Measurements from ENCODE around the gene LRRC8E. TPM values are rescaled to one million over a fixed set of nuclear protein-coding genes. Genes with fewer than 3 reads are reported as not detected.

Gene LRRC8E
- total RNA-seq, 1 donor from 2014 or later: not detected

DNA sequence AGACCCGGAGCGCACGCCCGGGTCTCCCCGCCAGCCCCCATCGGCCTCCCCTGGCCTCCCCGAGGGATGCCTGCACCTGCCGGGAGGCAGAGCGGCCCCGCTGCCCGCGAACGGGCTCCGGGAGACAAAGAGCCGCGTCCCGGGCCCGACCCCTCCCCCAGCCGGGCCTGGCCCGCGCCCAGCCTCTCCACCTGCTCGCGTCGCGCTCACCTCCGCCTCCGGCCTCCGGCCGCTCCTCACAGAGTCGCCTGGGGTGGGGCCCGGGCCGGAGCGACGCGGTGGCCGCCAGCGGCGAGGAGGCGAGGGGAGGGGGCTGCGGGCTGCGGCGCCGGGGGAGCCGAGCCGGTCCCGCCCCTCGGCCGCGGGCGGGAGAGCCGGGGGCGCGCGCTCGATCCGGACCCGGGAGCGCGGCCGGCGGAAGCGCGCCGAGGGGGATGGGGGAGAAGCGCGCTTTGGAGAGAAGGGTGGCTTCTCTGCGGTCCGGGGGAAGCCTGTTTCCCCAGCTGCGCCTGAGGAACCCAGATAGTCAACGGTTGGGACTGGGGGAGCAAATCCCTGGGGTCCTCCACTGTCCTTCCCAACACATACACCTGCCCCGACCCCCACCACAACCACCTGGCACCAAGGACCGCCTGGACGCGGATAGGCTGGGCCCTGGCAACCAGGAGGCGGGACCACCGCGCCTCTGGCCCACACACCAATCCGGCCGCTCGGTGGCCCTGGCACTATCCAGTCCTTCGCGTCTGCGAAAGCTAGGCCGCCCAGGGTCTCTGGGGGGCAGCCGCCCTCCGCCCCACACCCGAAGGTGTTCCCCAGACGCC is 14.0 kb upstream of the LRRC8E start, which contains the start of gene PRR36:
Gene PRR36 (minus strand): TSS at position 315 of the 821 bp plus-strand sequence. CDS start 701 bp downstream, outside the sequence.
- peak; percentile 87 for DNase-seq
- H3K36me3 Mint-ChIP-seq (ENCODE audit: unreplicated experiment): no peaks in the 10 kb centered on the region
- peak within 1 kb of the TSS; percentile 91 for H3K4me3 Mint-ChIP-seq (ENCODE audit: unreplicated experiment)
- TF ChIP-seq, protein P1, sequence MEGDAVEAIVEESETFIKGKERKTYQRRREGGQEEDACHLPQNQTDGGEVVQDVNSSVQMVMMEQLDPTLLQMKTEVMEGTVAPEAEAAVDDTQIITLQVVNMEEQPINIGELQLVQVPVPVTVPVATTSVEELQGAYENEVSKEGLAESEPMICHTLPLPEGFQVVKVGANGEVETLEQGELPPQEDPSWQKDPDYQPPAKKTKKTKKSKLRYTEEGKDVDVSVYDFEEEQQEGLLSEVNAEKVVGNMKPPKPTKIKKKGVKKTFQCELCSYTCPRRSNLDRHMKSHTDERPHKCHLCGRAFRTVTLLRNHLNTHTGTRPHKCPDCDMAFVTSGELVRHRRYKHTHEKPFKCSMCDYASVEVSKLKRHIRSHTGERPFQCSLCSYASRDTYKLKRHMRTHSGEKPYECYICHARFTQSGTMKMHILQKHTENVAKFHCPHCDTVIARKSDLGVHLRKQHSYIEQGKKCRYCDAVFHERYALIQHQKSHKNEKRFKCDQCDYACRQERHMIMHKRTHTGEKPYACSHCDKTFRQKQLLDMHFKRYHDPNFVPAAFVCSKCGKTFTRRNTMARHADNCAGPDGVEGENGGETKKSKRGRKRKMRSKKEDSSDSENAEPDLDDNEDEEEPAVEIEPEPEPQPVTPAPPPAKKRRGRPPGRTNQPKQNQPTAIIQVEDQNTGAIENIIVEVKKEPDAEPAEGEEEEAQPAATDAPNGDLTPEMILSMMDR (IDR thresholded peaks at IDR 0.05; ENCODE audit: partially characterized antibody, unreplicated experiment): no peak
- peaks cover 6% of the 10 kb centered on the region for H3K4me1 Mint-ChIP-seq (ENCODE audit: low read depth, unreplicated experiment)
- H3K27ac Mint-ChIP-seq (ENCODE audit: unreplicated experiment): peak within 1 kb of the TSS; percentile 92
- peaks cover 5% of the 10 kb centered on the region for H3K9me3 Mint-ChIP-seq (ENCODE audit: unreplicated experiment)
- H3K27me3 Mint-ChIP-seq (ENCODE audit: unreplicated experiment): peaks cover 15% of the 10 kb centered on the region

DNA sequence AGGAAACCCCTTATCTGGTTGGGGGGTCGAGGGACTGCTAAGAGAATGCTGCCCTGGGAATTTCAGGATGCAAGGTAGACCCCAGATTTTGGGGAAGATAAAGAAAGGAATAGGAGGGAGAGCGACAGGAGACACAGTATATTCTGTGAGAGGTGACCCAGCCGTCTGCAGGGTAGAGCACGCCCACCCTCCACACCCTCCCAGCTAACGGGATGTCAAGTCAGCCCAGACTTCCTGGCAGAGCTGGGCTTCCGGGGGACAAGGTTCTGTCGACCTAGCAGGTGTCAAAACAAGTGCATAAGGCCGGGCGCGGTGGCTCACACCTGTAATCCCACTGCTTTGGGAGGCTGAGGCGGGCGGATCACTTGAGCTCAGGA is 13.4 kb upstream of the LRRC8E start:
- peak overlapping the region; percentile 82 for H3K4me3 Mint-ChIP-seq (ENCODE audit: unreplicated experiment)
- no peaks in the 10 kb centered on the region for H3K36me3 Mint-ChIP-seq (ENCODE audit: unreplicated experiment)
- H3K27me3 Mint-ChIP-seq (ENCODE audit: unreplicated experiment): peaks cover 15% of the 10 kb centered on the region
- no peak for DNase-seq
- TF ChIP-seq, protein P1 (IDR thresholded peaks at IDR 0.05; ENCODE audit: partially characterized antibody, unreplicated experiment): no peak
- peaks cover 6% of the 10 kb centered on the region for H3K9me3 Mint-ChIP-seq (ENCODE audit: unreplicated experiment)
- peaks cover 6% of the 10 kb centered on the region for H3K4me1 Mint-ChIP-seq (ENCODE audit: low read depth, unreplicated experiment)
- H3K27ac Mint-ChIP-seq (ENCODE audit: unreplicated experiment): peak overlapping the region; percentile 48

DNA sequence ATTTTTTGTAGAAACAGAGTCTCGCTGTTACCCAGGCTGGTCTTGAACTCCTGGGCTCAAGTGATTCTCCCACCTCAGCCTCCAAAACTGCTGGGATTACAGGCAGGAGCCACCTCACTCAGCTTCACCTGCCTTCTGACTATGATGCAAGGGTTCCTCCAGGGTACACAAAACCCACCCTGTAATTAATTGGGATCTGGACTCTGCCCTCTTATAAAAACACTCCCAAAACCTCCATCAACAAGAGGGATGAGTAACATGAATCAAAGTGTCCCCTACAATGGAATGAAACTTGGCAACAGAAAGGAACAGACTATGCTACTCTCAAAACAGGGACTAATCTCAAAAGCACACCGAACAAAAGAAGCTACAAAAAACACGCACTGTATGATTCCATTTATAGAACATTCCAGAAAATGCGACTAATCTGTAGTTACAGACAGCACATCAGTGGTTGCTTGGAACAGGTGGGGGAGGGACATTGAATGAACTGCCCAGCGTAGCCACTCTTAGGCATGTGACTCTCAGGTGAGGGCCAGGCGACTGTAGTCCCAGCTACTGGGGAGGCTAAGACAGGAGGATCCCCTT is 11.0 kb upstream of the LRRC8E start:
- no peaks in the 10 kb centered on the region for H3K36me3 Mint-ChIP-seq (ENCODE audit: unreplicated experiment)
- TF ChIP-seq, protein P1 (IDR thresholded peaks at IDR 0.05; ENCODE audit: partially characterized antibody, unreplicated experiment): no peak
- H3K4me3 Mint-ChIP-seq (ENCODE audit: unreplicated experiment): no peak overlapping the region
- DNase-seq: no peak
- peaks cover 7% of the 10 kb centered on the region for H3K9me3 Mint-ChIP-seq (ENCODE audit: unreplicated experiment)
- H3K27me3 Mint-ChIP-seq (ENCODE audit: unreplicated experiment): peaks cover 8% of the 10 kb centered on the region
- H3K4me1 Mint-ChIP-seq (ENCODE audit: low read depth, unreplicated experiment): peaks cover 2% of the 10 kb centered on the region
- no peak overlapping the region for H3K27ac Mint-ChIP-seq (ENCODE audit: unreplicated experiment)

DNA sequence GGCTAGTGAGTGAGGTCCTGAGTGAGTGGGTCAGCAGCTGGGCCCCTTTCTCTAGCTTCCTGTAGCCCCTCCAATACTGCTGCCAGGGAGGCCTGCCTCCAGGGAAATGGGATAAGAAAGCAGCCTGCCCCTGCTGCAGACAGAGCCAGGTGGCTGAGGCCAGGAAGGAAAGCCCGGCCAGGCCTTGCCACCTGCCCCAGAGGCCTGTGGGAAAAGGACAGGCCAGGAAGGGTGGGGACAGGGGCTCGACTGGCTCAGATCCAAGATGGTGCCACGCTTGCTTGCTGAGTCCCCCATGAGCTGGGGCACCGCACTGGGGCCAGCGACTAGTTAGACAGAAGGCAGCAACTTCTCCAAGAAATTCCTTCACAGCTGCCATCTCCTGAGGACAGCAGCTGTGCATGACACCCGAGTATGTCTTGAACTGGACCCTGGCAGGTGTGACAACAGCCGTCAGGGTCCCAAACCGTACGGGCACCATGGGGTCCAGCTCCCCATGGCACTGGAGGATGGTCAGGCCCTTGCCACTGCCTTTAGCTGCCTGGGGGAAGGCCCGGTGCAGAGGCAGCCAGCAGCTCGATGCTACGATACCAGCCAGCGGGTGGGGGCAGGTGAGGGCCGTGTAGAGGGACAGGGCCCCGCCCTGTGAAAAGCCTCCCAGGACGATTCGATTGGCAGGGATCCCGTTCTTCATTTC is 9.1 kb upstream of the LRRC8E start:
- peaks cover 5% of the 10 kb centered on the region for H3K27me3 Mint-ChIP-seq (ENCODE audit: unreplicated experiment)
- H3K27ac Mint-ChIP-seq (ENCODE audit: unreplicated experiment): no peak overlapping the region
- H3K4me1 Mint-ChIP-seq (ENCODE audit: low read depth, unreplicated experiment): peaks cover 2% of the 10 kb centered on the region
- peaks cover 4% of the 10 kb centered on the region for H3K9me3 Mint-ChIP-seq (ENCODE audit: unreplicated experiment)
- no peaks in the 10 kb centered on the region for H3K36me3 Mint-ChIP-seq (ENCODE audit: unreplicated experiment)
- no peak overlapping the region for H3K4me3 Mint-ChIP-seq (ENCODE audit: unreplicated experiment)
- TF ChIP-seq, protein P1 (IDR thresholded peaks at IDR 0.05; ENCODE audit: partially characterized antibody, unreplicated experiment): no peak
- peak; percentile 57 for DNase-seq
